Measurements from ENCODE around the gene CRTC1.

The CRTC1 gene

DNA sequence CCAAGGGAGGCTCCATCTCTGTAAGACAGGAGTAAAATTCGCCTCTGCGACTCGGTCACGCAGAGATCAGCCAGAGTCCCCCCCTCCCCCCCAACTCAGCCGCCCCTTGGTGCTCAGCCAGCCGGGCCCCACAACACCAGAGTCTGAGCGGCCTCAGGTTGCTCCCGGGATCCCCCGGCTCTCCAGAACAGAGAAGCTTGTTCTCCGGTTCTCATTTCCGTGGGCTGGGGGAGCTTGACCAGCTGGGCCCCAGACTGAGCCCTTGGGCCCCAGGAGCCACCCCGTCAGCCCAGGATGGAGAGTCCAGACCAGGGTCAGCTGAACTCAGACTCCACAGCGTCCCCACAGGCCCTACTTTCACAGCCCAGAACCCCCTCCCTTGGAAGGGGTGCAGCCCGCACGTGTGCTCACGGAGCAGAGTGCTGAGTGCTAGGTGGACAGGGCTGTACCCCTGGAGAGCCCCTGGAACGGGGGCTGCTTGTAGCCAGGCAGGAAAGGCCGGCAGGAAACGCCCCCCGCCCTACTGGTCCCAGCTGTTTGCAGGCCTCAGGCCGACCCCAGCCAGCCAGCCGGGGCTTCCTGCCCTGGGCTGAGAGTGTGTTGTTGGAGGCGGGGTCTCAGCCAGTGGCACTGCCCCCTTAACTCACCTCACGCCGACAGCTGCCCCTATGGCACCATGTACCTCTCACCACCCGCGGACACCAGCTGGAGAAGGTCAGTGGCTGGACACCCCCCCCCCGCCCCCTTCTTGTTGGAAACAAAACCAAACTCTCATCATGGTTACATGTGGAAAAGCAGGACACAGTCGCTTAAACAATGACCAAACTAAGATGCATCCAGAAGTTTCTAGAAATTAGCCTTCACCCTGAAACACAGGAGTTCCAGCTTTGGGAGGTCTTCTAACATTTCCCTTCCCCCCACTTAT, 63.2 kb downstream of the CRTC1 start:
- DNase-seq (ENCODE audit: low read depth in 2 of 2) = no peak

DNA sequence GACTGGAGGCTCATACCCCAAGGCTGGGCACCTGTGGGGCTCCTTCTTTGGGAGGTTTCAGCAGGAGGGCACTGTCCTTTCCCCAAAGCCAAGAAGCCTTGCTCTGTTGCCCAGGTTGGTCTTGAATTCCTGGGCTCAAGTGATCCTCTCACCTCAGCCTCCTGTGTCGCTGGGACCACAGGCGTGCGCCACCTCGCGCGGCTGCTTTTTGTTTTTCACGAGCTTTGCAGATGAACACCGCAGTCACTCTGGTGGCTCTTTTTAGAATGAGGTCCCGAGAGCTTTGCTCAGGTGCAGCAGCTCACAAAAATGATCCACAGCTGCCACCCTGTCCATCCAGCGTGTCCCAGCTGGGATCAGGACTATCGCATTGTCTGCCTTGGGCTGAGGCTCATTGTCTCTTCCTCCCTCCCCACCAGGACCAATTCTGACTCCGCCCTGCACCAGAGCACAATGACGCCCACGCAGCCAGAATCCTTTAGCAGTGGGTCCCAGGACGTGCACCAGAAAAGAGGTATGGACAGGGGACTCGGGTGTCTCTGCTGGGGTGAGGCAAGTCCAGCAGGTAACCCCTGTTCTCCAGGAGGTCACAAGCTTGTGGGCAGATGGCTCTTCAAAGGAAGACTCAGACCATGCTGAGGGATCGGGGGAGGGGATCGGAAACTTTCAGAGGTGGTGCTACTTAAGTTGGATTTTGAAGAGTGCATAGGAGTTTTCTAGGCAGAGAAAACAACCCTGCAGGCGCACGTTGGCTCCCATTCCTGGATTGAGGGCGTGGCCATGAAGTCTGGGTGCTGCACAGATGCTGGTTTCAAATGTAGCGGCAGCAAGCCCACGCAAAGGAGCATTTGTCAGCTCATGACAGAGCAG, 66.1 kb downstream of the CRTC1 start:
- DNase-seq (ENCODE audit: low read depth in 2 of 2) = no peak

DNA sequence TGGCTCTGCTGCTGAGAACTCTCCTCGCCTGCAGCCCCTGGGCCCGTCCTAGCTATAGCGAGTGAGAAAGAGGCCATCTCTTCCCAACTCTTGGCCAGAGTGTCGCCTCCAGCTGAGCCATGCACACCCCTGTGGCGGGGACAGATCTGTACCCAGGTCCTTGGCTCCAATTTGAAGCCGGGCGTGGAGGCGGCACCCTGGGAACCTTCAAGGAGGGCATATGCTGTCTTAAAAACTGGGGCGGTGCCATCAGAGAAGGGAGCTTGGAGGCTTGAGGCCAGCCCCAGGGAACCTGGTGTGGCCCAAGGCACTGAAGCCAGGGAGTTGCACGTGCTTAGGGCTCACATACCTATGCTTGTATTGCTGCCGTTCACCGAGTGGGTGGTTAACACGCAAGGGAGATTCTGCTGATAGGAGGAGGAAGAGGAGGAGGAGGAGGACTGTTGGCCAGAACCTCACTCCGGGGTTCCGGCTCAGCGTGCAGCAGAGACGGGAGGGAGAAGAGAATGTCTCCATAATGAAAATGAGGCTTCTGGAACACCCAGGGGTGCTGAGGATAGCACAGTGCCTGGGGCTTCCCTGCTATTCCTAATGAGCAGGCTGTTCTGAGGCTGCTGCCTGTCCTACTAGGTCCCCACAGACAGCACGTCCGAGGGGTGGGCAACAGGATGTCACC, 67.0 kb downstream of the CRTC1 start:
- DNase-seq (ENCODE audit: low read depth in 2 of 2) = no peak

DNA sequence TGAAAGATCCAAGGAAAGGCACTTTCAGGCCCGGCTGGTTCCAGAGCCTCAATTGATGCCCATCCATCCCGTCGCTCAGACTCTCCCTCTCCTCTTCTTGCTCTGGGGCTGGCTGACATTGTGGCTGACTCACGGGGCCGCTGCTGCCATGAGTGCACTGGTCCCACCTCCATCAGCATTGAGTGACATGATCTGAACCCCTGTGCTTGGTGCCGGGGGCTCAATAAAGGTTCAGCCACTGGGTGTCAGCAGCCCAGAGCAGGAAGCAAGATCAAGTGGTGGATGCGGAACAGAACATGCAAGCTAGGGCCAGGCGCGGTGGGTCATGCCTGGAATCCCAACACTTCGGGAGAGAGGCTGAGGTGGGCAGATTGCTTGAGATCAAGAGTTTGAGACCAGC, 68.1 kb downstream of the CRTC1 start:
- DNase-seq (ENCODE audit: low read depth in 2 of 2) = no peak

DNA sequence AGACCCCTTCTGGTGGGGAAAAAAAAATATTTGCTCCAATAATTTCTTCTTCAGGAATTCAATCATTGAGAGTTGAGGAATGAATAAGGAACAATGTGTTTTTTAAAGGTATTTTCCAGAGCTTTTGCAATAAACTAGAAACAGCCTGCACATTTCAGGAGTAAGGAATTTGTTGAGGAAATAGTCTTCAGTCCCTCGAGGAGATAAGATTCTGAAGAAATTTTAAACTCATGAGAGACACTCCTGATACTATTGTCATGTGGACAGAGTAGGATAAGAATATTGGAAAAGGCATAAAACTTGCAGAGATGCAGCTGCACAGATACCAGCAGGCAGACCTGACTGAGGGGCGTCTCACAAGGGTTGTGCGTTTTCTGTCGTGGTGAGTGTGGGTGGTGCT, 71.0 kb downstream of the CRTC1 start:
- no peak for DNase-seq (ENCODE audit: low read depth in 2 of 2)

DNA sequence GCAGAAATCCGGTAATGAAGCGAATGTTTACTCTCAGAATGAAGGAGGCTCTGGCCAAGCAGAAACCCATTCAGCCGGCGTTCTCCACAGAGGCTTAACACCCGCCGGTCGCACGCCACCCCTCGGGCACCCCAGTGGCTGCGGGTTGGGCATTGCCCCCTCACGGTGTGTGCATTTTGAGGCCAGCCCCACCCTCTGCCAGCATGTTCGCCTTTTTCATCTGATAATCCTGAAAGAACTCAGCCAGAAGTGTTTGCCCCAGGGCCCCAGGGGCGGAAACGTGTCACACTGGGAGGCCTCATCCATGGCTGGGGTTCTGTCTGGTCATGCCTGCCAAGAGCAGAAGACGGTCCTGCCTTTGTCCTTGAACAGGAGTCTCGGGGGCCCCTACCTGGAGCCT, 73.4 kb downstream of the CRTC1 start:
- no peak for DNase-seq (ENCODE audit: low read depth in 2 of 2)

DNA sequence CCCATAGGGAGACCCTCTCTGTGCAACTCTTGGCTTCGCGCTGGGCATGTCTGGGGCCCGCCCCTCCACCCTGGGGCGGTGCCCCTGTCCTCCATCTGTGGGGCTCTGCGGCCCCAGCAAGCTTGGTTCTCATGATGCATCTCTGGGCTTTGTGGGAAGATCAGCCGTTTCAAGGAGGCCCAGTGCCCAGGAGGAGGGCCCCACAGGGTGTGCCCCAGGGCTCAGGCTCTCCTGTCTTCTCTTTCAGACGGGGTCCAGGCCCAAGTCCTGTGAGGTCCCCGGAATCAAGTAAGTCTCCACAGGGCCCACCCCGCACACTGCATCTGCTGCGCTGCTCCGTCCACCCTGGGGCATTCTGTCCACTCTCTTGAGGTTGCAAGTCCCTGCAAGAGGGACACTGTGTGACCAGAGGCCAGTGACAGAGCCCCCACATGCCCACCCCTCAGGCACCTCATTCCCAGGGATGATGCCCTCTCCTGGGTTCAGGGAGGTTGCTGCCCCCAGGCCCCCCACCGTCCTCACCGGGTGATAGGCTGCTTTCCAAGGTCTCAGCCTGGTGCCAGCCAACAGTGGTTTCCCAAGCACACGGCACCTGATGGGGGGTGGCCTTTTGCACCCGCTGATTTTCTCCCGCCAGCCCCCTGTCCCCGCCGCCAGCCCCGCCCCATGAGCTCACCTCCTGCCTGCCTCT, 76.0 kb downstream of the CRTC1 start:
- no peak for DNase-seq (ENCODE audit: low read depth in 2 of 2)

DNA sequence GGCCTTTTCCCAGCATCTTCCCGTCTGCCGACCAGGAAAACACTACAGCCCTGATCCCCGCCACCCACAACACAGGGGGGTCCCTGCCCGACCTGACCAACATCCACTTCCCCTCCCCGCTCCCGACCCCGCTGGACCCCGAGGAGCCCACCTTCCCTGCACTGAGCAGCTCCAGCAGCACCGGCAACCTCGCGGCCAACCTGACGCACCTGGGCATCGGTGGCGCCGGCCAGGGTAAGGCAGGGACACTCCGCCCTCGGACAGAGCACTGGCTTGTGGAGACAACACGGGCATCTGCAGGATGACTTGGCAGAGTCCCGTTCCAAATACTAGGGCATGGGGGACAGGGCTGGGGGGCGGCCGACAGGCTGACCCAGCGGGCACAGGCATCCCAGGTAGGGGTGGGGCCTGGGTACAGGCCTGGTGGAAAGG, 76.5 kb downstream of the CRTC1 start:
- no peak for DNase-seq (ENCODE audit: low read depth in 2 of 2)

DNA sequence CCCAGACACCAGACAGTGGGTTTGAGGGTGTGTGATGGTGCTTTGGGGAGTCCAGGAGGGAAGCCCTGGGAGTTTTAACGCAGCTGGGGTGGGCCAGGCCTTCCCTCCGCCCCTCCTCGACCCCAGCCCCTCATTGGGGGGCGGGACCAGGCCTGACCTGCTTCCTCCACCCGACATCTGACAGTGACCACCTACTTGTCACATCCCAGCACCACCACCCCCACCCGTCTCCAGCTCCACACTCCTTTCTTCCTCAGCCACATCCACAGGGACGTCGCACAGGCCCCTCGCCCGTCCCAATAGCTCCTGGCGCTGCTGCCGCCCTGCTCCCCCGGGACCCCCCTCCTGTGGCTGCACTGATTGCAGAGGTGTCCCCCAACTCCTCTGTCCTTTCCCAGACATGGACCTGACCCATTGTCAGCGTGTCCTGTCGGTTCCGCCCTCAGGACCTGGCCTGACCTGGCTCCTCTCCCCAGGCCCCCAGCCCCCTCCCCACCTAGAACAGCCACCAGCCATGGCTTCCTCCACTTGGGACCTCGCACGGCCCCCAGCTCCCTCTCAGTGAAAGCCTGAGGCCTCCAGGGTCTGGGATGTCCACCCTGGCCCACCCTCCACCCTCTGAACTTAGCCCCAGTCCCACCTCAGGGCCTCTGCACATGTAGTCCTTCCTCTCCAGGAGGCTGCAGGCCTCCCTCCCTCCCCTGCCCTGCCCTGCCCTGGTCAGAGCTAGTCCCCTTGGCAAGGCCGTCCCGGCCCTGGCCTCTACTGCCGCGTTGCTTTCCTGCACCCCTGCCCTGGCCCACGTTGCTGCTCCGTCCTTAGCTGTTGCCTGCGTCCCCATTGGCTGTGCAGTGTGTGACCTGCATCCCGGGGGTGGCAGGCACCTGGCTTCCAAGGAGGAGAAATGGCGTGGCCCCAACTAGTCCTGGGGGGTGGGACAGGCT, 77.2 kb downstream of the CRTC1 start:
- DNase-seq (ENCODE audit: low read depth in 2 of 2) = no peak

DNA sequence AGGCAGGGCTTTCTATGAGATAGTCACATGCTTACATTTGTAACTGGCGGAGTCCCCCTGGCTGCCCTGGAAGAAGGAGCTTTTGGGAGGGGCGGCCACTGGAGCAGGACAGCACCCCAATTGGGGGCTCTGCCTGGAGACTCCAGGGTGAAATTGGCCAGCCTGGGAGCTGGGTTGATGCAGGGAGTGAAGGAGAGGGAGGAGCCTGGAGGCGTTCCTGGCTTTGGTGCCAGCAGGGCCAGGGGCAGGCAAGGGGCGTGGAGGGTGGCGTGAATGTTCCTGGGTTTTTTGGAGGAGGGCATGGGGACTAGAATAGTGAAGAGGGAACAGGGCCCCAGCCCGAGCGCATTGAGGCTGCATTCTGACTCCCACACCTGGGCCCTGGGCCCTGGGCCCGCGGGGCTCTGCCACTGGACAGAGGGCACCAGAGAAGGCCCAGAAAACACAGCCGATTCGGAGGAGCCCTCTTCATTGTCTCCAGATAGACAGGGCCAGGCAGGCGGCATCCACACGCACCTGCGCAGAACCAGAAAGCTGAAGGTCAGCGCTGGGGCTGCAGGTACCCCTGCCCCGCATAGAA, 78.1 kb downstream of the CRTC1 start:
- no peak for DNase-seq (ENCODE audit: low read depth in 2 of 2)

DNA sequence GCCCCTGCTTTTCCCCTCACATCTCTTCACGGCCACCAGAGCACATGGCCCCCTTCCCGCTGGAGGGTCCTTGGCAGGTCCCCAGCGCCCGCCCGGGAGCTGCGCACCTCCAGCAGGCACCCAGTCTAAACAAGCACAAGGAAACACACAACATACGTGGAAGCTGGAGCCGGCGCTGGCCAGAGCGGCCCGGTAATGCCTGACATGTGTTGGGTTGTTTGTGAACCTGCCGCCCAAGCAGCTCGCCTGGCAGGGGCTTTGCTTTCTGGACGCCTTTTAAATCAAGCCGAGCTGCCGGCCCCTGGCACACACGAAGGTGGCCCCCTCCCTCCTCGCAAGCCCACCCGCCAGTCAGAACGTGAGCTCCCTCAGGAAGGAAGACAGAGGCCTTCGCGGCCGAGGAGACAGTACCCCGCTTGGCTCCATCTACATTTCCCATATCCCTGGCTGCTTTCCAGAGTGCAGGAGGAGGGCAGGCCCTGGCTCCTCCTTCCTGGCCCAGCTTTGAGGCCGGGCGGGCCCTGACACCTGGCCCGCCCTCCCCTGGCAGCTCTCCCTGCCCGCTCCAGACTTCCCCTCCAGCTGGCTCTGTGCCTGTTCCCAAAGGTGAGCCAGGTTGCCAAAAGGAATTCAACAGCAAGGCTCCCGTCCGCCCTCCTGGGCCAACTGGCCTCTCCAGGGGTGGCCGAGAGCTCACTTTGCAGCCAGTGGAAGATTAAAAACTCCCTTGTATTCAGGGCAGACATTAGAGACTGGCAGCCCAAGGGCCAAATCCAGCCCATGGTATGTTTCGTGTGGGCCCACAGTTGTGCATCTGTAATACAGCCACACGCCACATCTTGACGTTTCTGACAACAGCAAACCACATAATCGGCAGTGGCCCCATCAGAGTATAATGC, 78.9 kb downstream of the CRTC1 start:
- no peak for DNase-seq (ENCODE audit: low read depth in 2 of 2)

DNA sequence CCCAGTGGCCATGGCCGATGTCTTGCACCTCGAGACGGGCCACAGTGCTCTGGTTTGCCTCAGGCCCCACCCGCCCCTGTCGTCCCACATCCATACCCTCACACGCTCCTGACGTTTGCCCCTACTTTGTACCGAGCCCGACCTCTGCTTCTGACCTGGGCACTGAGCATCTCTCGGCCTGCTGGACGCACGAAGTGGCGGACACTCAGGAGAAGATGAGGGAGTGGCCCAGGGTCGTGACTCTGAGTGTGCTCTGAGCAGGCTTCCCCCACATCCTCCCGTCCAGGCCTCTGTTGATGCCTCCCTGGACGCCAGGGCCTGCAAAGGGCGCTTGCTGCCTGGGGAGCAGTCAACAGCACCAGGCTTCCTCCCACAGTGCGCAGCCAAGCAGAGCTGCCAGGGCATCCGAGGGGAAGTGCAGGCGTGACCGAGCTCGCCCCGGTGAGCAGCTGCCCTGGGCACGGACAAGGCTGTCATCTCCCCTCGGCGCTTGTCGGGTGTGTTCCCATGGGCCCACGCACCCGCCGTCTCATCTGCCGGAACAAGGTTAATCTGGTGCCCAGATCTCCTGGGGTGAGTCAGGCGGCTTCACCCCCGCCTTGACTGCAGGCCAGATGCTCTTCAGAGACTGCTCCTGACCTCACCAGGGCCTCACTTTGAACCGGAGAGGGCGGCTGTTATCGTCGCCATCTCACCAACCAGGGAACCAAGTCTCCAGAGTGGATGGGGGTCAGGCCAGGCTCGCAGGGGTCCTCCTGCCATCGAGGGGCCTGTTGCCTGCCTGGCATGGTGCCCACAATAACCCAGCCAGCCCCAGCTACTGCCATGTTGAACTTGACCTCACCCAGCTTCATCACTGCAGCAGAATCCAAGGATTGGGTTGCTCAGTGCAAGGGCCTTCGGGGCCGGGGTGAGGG, 80.5 kb downstream of the CRTC1 start:
- no peak for DNase-seq (ENCODE audit: low read depth in 2 of 2)

DNA sequence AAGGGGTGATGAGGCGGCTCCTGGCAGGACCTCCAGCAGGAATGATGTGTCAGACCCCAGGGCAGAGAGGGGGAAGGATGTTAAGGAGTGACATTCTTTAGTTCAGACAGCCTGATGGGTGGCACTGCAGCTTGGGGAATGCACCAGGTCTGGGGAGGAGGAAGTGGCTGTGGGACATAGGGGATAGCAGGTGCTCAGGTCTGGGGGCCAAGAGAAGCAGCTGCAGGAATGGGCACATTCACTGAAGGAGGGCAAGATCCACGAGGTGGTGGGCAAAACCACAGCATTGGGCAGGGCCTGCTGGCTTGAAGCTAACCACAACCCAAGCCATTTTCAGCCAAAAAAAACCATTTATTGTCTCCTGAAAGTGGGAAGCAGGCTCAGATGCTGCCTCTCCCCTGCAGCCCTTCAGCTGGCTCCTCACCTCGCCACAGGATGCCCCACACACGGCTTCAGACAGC, 81.1 kb downstream of the CRTC1 start:
- no peak for DNase-seq (ENCODE audit: low read depth in 2 of 2)

DNA sequence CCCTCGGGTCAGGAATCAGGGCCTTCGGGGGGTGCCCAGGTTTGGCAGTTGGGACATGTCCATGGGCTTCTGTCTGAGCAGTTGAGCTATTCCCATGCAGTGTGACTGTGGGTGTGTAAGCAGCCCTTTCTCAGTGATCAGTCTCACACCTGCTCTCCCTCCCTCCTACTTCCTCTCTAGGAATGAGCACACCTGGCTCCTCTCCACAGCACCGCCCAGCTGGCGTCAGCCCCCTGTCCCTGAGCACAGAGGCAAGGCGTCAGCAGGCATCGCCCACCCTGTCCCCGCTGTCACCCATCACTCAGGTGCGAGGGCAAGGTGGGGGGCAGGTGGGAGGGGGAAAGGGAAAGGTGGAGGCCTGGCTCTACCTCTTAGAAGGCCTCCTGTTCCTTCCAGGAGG, 81.7 kb downstream of the CRTC1 start:
- DNase-seq (ENCODE audit: low read depth in 2 of 2) = no peak

DNA sequence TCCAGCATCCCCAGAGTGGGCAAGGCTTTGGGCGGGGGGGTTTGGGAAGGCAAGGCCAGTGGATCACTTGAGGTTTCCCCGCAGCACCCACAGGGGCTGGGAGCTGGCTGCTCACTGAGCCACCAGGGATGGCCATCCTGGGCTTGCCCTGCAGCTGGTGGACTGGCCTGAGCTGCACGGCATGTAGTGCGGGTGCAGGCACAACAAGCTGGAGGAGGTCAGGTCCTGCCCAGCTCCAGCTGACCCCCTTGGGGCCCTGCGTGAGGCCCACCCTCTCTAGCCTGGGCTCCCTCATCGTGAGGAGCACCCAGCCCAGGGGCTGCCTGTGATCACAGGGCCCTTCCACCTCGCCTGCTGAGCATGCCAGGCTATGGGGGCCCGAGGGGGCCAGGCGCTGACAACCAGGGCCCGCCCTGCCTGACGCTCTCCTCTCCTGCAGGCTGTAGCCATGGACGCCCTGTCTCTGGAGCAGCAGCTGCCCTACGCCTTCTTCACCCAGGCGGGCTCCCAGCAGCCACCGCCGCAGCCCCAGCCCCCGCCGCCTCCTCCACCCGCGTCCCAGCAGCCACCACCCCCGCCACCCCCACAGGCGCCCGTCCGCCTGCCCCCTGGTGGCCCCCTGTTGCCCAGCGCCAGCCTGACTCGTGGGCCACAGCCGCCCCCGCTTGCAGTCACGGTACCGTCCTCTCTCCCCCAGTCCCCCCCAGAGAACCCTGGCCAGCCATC, 84.7 kb downstream of the CRTC1 start:
- no peak for DNase-seq (ENCODE audit: low read depth in 2 of 2)

DNA sequence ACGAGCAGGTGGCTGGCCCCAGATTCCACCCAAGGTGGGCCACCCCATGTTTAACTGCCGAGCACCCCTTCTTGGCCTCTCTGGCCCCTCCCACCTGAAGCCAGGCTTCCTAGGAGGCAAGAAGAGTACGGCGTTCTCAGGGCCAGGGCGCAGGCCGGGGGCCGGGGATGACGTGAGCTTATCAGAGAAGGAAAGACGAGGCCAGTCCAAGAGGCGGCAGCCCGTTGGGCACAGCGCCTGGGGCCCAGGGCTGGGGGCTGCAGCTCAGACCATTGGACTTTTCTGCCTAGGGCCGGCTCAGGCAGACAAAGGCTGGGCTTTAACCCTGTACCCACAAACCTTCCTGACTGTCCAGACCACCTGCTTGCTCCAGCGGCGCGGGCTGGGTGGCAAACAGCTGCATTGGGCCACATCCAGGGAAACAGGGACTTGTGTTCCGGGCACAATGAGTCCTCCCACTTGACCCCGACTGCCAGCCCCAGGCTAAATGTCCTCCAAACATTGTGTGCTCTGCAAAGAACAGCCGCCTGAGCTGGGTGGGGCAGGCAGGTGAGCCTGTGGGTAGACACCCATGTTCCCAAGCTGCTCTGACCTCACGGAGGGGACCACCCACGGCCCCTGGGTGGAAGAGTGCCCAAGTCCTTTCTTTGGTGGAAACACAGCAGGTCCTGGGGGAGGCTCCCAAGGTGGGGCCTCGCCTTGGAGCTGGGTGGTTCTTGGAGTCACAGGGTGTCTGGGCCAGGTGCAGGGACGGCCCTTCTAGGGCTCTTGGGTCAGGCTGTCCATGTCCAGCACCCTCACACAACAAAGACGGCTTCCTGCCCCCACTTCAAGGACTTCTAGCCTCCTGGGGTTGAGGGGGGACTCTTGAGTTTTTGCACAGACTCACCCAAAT, 85.8 kb downstream of the CRTC1 start:
- DNase-seq (ENCODE audit: low read depth in 2 of 2) = no peak
